Uterus (tissue), 4 donors: ENCODE measurements around the gene AGA. TPM values are rescaled to one million over a fixed set of nuclear protein-coding genes. Genes with fewer than 3 reads are reported as not detected.

Experiments used
- DNase-seq, 2 donors: peaks; one replicate each; pipeline ENCODE4 v3.0.0-alpha.2; 2019 to 2020
- H3K27ac ChIP-seq, 2 donors: fragments of 200-600 bp; sonication (generic); 1 replicate in 1 of 2; 2 replicates in 1 of 2; pipeline ENCODE4 v1.5.1; 2016 to 2018
- H3K27me3 ChIP-seq, 2 donors: fragments of 200-600 bp; sonication (generic); one replicate each; pipeline ENCODE4 v1.5.1; 2018 to 2019; ENCODE audit warnings: control low read depth in 1 of 2
- H3K36me3 ChIP-seq, 2 donors: fragments of 200-600 bp; sonication (generic); one replicate each; pipeline ENCODE4 v1.5.1; 2019; ENCODE audit warnings: control low read depth in 1 of 2
- H3K4me1 ChIP-seq, 2 donors: fragments of 200-600 bp; sonication (generic); one replicate each; pipeline ENCODE4 v1.5.1; 2018 to 2019; ENCODE audit warnings: control low read depth in 1 of 2
- H3K4me3 ChIP-seq, 2 donors: fragments of 200-600 bp; sonication (generic); 1 replicate in 1 of 2; 2 replicates in 1 of 2; pipeline ENCODE4 v1.5.1; 2018 to 2019; ENCODE audit warnings: mild to moderate bottlenecking in 1 of 2
- H3K9me3 ChIP-seq, 2 donors: fragments of 200-600 bp; sonication (generic); one replicate each; pipeline ENCODE4 v1.5.1; 2019; ENCODE audit warnings: control low read depth in 1 of 2
- POLR2A ChIP-seq, 2 donors: fragments of 450-650 bp; IDR thresholded peaks; one replicate each; pipeline ENCODE4 v1.6.1; 2016; ENCODE audit warnings: antibody characterized with exemption in 2 of 2, mild to moderate bottlenecking in 1 of 2, moderate library complexity in 1 of 2
- intact Hi-C: fragments of 100-400 bp; cut with DNase I; formaldehyde crosslinking; loops from one replicate; pipeline ENCODE4 v1.15.1; 2023; ENCODE audit warnings: low total_unique reads
- total RNA-seq, 4 donors: library from RNA; depleted of rRNA in 3 of 4; stranded (reverse); fragments of >200 nt in 3 of 4; gene quantifications; one replicate each; pipeline versions ENCODE4 v1.1.0 to v1.2.4, GENCODE V29; 2014 to 2023
- TF ChIP-seq, protein P1 (sequence below), 4 experiments: fragments of 200-600 bp in 2 of 4; fragments of 450-650 bp in 2 of 4; sonication (generic) in 2 of 4; IDR thresholded peaks; one replicate each; pipeline ENCODE4 v1.5.1; 2016 to 2019; ENCODE audit warnings: antibody characterized with exemption in 4 of 4, mild to moderate bottlenecking in 2 of 4, moderate library complexity in 1 of 4
- donor health status: DM: yes; HTN: yes; CAD: no.

AGA gene
- total RNA-seq, 4 donors from 2014 or later: 2.3 to 38.0 (median 6.8) TPM

DNA sequence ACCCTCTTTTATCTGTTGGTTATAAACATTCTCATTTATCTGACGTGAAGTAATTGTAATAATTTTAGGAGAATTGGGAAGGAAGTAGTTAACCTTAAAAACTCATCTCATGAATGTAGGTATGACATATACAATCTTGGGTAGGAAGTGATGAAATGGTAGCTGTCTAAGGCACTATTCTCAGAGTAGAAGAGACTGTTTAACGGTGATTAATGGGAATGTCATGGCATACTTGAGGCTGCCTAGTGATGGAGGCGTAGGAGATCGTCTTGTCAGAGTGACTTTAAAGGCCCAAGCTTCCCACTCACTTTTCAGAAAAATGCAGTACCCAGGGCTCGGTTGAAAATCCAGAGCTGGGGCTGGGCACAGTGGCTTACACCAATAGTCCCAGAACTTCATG is 19.4 kb upstream of the AGA start:
- intact Hi-C loops: no loop called here
- Histone ChIP-seq H3K27me3 (no peaks in the 10 kb centered on the region), H3K4me3 (no peak overlapping the region), H3K27ac (no peak overlapping the region), H3K4me1 (no peaks in the 10 kb centered on the region), H3K36me3 (no peaks in the 10 kb centered on the region), H3K9me3 (no peaks in the 10 kb centered on the region)
- no peak for DNase-seq
- TF ChIP-seq, protein P1, sequence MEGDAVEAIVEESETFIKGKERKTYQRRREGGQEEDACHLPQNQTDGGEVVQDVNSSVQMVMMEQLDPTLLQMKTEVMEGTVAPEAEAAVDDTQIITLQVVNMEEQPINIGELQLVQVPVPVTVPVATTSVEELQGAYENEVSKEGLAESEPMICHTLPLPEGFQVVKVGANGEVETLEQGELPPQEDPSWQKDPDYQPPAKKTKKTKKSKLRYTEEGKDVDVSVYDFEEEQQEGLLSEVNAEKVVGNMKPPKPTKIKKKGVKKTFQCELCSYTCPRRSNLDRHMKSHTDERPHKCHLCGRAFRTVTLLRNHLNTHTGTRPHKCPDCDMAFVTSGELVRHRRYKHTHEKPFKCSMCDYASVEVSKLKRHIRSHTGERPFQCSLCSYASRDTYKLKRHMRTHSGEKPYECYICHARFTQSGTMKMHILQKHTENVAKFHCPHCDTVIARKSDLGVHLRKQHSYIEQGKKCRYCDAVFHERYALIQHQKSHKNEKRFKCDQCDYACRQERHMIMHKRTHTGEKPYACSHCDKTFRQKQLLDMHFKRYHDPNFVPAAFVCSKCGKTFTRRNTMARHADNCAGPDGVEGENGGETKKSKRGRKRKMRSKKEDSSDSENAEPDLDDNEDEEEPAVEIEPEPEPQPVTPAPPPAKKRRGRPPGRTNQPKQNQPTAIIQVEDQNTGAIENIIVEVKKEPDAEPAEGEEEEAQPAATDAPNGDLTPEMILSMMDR (IDR thresholded peaks at IDR 0.05): no peak
- TF ChIP-seq POLR2A (IDR thresholded peaks at IDR 0.05): no peak

GRCh38 chr4:177460460-177460859 is 18.2 kb upstream of the AGA start:
- no peak for DNase-seq
- no peaks in the 10 kb centered on the region for H3K9me3 ChIP-seq
- H3K27ac ChIP-seq: no peak overlapping the region
- no peaks in the 10 kb centered on the region for H3K4me1 ChIP-seq
- no peaks in the 10 kb centered on the region for H3K27me3 ChIP-seq
- no peaks in the 10 kb centered on the region for H3K36me3 ChIP-seq
- intact Hi-C loops: no loop called here
- TF ChIP-seq POLR2A (IDR thresholded peaks at IDR 0.05): no peak
- TF ChIP-seq, protein P1 (IDR thresholded peaks at IDR 0.05): no peak
- H3K4me3 ChIP-seq: no peak overlapping the region

- TF ChIP-seq POLR2A (IDR thresholded peaks at IDR 0.05): no peak
- TF ChIP-seq, protein P1 (IDR thresholded peaks at IDR 0.05): no peak
Measured at GRCh38 chr4:177455561-177455970, 13.3 kb upstream of the AGA start.

GRCh38 chr4:177453116-177453515 is 10.9 kb upstream of the AGA start:
- Histone ChIP-seq H3K4me1 (no peaks in the 10 kb centered on the region), H3K27ac (no peak overlapping the region), H3K27me3 (no peaks in the 10 kb centered on the region), H3K4me3 (no peak overlapping the region), H3K9me3 (no peaks in the 10 kb centered on the region), H3K36me3 (no peaks in the 10 kb centered on the region)
- intact Hi-C loops: no loop called here
- no peak for DNase-seq
- TF ChIP-seq, protein P1 (IDR thresholded peaks at IDR 0.05): no peak
- no peak for TF ChIP-seq POLR2A (IDR thresholded peaks at IDR 0.05)

More at GRCh38 chr4:177455561-177455970, 13.3 kb upstream of the AGA start:
- Histone ChIP-seq H3K4me3 (no peak overlapping the region), H3K4me1 (no peaks in the 10 kb centered on the region), H3K27ac (no peak overlapping the region), H3K9me3 (no peaks in the 10 kb centered on the region), H3K36me3 (no peaks in the 10 kb centered on the region), H3K27me3 (no peaks in the 10 kb centered on the region)
- intact Hi-C loops: no loop called here
- DNase-seq: no peak

DNA sequence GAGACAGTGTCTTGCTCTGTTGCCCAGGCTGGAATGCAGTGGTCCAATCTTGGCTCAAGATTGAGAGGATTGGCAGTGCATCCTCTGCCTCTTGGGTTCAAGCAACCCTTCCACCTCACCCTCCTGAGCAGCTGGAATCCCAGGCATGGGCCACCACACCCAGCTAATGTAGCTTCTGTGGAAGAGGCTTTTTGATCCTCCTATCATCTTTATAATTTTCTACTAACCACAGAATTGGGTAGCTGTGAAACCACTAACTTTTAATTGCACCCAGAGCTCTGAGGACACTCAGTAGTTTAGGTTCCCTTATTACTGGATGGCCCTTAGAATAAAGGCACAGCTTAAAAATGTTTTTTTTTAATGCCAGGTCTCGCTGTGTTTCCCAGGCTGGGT is 8.9 kb upstream of the AGA start:
- no peaks in the 10 kb centered on the region for H3K9me3 ChIP-seq
- no peak for TF ChIP-seq POLR2A (IDR thresholded peaks at IDR 0.05)
- TF ChIP-seq, protein P1 (IDR thresholded peaks at IDR 0.05): no peak
- DNase-seq: no peak
- intact Hi-C loops: no loop called here
- H3K27ac ChIP-seq: no peak overlapping the region
- H3K4me3 ChIP-seq: no peak overlapping the region
- no peaks in the 10 kb centered on the region for H3K27me3 ChIP-seq
- no peaks in the 10 kb centered on the region for H3K4me1 ChIP-seq
- no peaks in the 10 kb centered on the region for H3K36me3 ChIP-seq
